ENCODE data around the gene FLT3LG. TPM values are rescaled to one million over a fixed set of nuclear protein-coding genes. Genes with fewer than 3 reads are reported as not detected.

Gene FLT3LG
- total and polyA plus RNA-seq, 9 of the 15 experiments (the other 6 are each of a cell fraction or from before 2014, with no cell fraction given): 0.31 to 6.4 (median 1.1) TPM

DNA sequence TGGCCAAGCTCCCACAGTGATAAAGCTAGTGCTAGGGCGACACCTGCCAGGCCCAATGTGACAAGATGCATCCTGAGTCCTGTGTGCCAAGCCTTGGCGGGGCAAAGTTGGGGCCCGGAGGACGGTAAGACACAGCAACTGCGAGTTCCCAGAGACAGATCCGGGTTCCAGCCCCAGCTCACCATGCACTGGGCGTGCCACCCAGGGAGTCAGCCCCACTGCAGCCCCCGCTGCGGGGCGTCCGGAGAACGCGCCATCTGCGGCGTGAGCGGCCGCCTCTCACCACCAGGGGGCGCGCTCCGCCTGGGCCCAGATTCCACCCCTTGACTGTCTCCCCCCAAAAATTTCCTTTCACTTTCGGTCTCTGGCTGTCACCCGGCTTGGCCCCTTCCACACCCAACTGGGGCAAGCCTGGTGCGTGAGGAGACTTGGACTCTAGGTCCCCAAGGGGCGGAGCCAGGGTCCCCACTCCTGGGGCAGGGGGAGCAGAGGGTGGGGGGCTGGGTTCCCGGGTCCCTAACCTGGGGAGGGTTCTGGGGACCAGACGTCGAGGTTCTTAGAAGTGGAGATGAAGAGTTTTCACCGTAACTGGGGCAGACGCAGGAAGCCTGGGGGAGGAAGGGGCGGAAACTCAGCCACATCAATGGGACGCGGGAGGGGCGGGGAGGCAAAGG lies at the start of gene FLT3LG (continued):
- TF ChIP-seq KDM5B (IDR thresholded peaks at IDR 0.05; ENCODE audit: insufficient replicate concordance, low read depth, low read length) (no peak), ETS2 (tag; IDR thresholded peaks at IDR 0.05; ENCODE audit: borderline replicate concordance, poor library complexity, severe bottlenecking) (no peak), ILK (tag; IDR thresholded peaks at IDR 0.05; ENCODE audit: borderline replicate concordance, low read depth) (no peak), MXI1 (IDR thresholded peaks at IDR 0.05; ENCODE audit: low read depth, low read length) (no peak), ZNF280A (IDR thresholded peaks at IDR 0.05; ENCODE audit: low read depth, partially characterized antibody) (no peak), RBM14 (IDR thresholded peaks at IDR 0.05; ENCODE audit: borderline replicate concordance, insufficient read depth, low read depth, low read length) (no peak), EGR1 (conservative IDR thresholded peaks at IDR 0.05) (peak; percentile 33; the same call in 1 of the 2 replicates), CBX5 (IDR thresholded peaks at IDR 0.05; ENCODE audit: borderline replicate concordance, low read depth) (no peak), ZEB2 (IDR thresholded peaks at IDR 0.05) (no peak), FOXJ3 (CRISPR knock-in tag; IDR thresholded peaks at IDR 0.05) (no peak), ZNF311 (CRISPR knock-in tag; IDR thresholded peaks at IDR 0.05) (no peak), THAP12 (CRISPR knock-in tag; IDR thresholded peaks at IDR 0.05) (no peak), ZNF785 (CRISPR knock-in tag; IDR thresholded peaks at IDR 0.05) (no peak), ZNF134 (CRISPR knock-in tag; conservative IDR thresholded peaks at IDR 0.05) (no peak), GATAD2A (IDR thresholded peaks at IDR 0.05) (0 out of 2 replicates have a peak, but pooled peaks have one; percentile 36), TARDBP (IDR thresholded peaks at IDR 0.05) (0 out of 2 replicates have a peak, but pooled peaks have one; percentile 43), EZH2 (IDR thresholded peaks at IDR 0.05; ENCODE audit: borderline replicate concordance, low read depth, low read length) (no peak), COPS2 (conservative IDR thresholded peaks at IDR 0.05) (no peak), ATF6 (CRISPR knock-in tag; IDR thresholded peaks at IDR 0.05) (no peak), GTF2B (IDR thresholded peaks at IDR 0.05; ENCODE audit: extremely low read depth, insufficient read length) (no peak)
- TF ChIP-seq, protein P1, sequence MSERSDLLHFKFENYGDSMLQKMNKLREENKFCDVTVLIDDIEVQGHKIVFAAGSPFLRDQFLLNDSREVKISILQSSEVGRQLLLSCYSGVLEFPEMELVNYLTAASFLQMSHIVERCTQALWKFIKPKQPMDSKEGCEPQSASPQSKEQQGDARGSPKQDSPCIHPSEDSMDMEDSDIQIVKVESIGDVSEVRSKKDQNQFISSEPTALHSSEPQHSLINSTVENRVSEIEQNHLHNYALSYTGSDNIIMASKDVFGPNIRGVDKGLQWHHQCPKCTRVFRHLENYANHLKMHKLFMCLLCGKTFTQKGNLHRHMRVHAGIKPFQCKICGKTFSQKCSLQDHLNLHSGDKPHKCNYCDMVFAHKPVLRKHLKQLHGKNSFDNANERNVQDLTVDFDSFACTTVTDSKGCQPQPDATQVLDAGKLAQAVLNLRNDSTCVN (CRISPR knock-in tag; IDR thresholded peaks at IDR 0.05): no peak
